Chondrocyte (in vitro differentiated cells): ENCODE measurements around the gene OLIG3. TPM values are rescaled to one million over a fixed set of nuclear protein-coding genes. Genes with fewer than 3 reads are reported as not detected.

Source experiments
- DNase-seq: peaks from one replicate; pipeline ENCODE4 v3.0.0; 2021; ENCODE audit warnings: mixed read lengths, low spot score
- H3K27ac Mint-ChIP-seq: one replicate; pipeline ENCODE4 v1.8.0; 2021; ENCODE audit warnings: mild to moderate bottlenecking, moderate library complexity, mixed read lengths; ENCODE audit not compliant: unreplicated experiment
- H3K27me3 Mint-ChIP-seq: 2 replicates; pipeline ENCODE4 v1.8.0; 2021; ENCODE audit warnings: low read depth, mixed read lengths
- H3K36me3 Mint-ChIP-seq: 2 replicates; pipeline ENCODE4 v1.8.0; 2021; ENCODE audit warnings: low read depth, mixed read lengths
- H3K4me1 Mint-ChIP-seq: 2 replicates; pipeline ENCODE4 v1.8.0; 2021; ENCODE audit warnings: low read depth, mild to moderate bottlenecking, mixed read lengths
- H3K4me3 Mint-ChIP-seq: one replicate; pipeline ENCODE4 v1.8.0; 2021; ENCODE audit warnings: mild to moderate bottlenecking, moderate library complexity, mixed read lengths; ENCODE audit not compliant: unreplicated experiment
- H3K9me3 Mint-ChIP-seq: 2 replicates; pipeline ENCODE4 v1.8.0; 2021; ENCODE audit warnings: low read depth, mixed read lengths
- total RNA-seq: library from RNA; stranded (reverse); gene quantifications from 3 replicates; pipeline ENCODE4 v1.2.1, GENCODE V29; 2021
- TF ChIP-seq, protein P1 (sequence below): fragments of 200-600 bp; sonication (generic); IDR thresholded peaks from 2 replicates; pipeline ENCODE4 v1.5.0; 2021; ENCODE audit warnings: antibody characterized with exemption, mild to moderate bottlenecking, moderate library complexity

The OLIG3 gene
- total RNA-seq, 1 donor from 2014 or later, result not detected

DNA sequence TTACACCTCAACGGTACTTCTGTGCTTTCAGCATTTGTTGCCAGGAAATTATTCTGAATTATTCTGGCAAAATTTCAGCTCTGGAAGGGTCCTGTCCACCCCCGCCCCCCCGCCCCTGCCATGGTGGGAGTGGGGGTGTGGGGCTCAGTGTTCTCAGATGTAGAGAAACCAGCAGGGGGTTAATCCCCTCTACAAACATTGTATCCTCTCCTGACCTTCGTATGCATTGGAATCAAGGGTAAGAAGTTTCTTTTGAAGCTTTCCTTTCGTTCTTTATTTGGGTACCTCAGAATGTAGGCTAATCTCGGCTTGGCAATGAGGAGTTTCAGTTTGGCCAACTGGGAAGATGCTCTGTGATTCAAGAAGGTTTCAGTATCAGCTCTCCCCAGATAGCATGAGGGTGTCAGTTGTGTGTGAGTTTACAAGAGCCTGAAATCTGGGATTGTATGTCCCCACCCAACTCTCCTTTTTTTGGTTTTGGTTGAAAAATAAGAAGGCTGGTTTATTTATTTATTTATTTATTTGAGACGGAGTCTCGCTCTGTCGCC is 25.5 kb upstream of the OLIG3 start:
- H3K4me1 Mint-ChIP-seq, result no peaks in the 10 kb centered on the region
- no peaks in the 10 kb centered on the region for H3K9me3 Mint-ChIP-seq
- H3K27me3 Mint-ChIP-seq, result peaks cover 54% of the 10 kb centered on the region
- TF ChIP-seq, protein P1, sequence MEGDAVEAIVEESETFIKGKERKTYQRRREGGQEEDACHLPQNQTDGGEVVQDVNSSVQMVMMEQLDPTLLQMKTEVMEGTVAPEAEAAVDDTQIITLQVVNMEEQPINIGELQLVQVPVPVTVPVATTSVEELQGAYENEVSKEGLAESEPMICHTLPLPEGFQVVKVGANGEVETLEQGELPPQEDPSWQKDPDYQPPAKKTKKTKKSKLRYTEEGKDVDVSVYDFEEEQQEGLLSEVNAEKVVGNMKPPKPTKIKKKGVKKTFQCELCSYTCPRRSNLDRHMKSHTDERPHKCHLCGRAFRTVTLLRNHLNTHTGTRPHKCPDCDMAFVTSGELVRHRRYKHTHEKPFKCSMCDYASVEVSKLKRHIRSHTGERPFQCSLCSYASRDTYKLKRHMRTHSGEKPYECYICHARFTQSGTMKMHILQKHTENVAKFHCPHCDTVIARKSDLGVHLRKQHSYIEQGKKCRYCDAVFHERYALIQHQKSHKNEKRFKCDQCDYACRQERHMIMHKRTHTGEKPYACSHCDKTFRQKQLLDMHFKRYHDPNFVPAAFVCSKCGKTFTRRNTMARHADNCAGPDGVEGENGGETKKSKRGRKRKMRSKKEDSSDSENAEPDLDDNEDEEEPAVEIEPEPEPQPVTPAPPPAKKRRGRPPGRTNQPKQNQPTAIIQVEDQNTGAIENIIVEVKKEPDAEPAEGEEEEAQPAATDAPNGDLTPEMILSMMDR, result no peak
- H3K27ac Mint-ChIP-seq, result no peak overlapping the region
- no peak for DNase-seq
- H3K4me3 Mint-ChIP-seq, result no peak overlapping the region
- no peaks in the 10 kb centered on the region for H3K36me3 Mint-ChIP-seq

DNA sequence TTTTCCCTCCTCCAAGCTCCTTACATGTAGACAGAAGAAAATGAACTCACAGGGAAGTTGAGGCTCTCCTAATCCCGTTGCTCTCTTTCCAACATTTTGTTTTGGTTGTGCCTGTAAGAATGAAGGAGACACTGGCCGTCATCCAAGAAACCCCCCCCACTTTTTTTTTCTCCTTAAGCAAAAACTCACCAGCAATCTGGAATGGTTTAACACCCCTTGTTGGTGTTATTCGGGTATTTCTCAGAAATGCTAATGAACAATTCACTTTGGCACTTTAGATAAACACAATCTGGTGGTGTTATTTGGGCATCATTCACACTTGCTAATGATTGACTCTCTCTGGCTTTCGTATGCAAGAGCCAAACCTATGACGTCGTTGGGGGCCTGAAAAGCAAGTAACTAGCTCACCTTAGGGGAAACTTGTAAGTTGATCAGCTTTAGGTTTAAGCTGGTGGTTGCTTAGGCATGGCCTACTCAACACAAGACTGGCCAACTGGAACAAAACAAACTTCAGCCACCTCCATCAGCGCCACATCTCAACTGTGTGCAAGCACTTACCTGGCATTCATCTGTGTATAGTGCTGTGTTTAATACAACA is 24.3 kb upstream of the OLIG3 start:
- Mint-ChIP-seq H3K36me3 (no peaks in the 10 kb centered on the region), H3K9me3 (no peaks in the 10 kb centered on the region), H3K27ac (no peak overlapping the region), H3K4me1 (no peaks in the 10 kb centered on the region), H3K27me3 (peaks cover 59% of the 10 kb centered on the region), H3K4me3 (no peak overlapping the region)
- TF ChIP-seq, protein P1, result no peak
- no peak for DNase-seq

DNA sequence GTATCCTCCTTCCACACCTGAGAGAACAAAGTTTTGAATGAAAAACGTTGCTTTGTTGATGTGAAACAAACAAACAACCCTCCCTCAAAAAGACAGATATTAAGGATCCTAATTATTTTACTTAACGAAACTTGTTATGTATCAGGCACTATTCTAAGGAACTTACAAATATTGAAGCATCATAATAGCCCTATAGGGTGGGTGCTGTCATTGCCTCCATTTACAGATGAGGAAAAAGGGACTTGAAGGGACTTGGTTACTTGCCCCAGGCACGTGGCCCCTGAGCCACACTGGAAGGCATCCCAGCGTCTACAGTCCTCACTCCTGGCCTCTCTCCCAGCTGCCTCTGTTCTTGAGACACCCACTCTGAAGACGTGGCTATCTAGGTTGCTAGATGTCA is 20.2 kb upstream of the OLIG3 start:
- TF ChIP-seq, protein P1, result no peak
- no peaks in the 10 kb centered on the region for H3K4me1 Mint-ChIP-seq
- no peak overlapping the region for H3K4me3 Mint-ChIP-seq
- peaks cover 9% of the 10 kb centered on the region for H3K9me3 Mint-ChIP-seq
- peaks cover 69% of the 10 kb centered on the region for H3K27me3 Mint-ChIP-seq
- H3K36me3 Mint-ChIP-seq, result peaks cover 3% of the 10 kb centered on the region
- H3K27ac Mint-ChIP-seq, result no peak overlapping the region
- DNase-seq, result no peak

DNA sequence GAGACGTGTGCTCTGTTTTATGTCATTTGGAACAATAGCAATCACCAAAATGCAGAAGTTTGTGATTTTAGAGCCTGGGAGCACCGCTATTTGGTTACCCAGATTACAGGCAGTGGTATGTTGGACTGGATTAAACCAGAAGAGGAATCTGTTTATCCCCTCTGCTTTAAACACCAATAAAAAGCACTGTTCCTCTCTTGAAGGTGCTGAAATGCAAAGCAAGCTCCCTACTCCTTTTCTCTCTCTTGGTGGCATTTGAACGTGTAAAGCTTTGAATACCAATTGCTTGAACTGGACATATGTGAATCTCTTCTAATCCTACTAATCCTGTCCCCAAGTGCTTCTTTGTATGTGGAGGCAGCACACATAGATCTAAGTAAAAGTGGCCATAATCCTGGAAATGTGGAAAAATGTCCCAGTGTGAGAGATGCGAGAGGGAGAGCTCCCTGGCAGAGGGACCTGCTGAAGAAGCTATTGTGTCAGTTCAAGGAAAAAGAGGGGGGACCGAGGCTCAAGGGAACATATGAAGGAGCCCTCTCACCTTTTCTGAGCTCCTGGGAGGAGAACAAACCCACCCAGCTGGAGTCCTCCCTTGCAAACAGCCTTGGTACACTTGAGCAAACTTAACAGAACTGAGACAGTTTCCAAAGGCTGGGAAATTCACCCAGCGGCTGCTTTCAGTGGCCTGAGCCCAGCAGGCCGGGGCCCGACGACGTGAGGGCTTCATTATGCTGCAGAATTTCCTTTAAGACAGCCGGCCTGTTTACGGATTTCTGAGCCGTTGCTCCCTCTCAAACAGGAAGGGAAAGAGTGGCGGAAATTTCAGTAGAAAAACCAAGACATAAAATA is 18.8 kb upstream of the OLIG3 start:
- DNase-seq, result no peak
- H3K27ac Mint-ChIP-seq, result no peak overlapping the region
- TF ChIP-seq, protein P1, result no peak
- peaks cover 70% of the 10 kb centered on the region for H3K27me3 Mint-ChIP-seq
- H3K4me3 Mint-ChIP-seq, result no peak overlapping the region
- no peaks in the 10 kb centered on the region for H3K4me1 Mint-ChIP-seq
- H3K36me3 Mint-ChIP-seq, result peaks cover 3% of the 10 kb centered on the region
- peaks cover 9% of the 10 kb centered on the region for H3K9me3 Mint-ChIP-seq

GRCh38 chr6:137510923-137511322 is 16.7 kb upstream of the OLIG3 start:
- H3K27me3 Mint-ChIP-seq, result peaks cover 65% of the 10 kb centered on the region
- H3K27ac Mint-ChIP-seq, result no peak overlapping the region
- no peaks in the 10 kb centered on the region for H3K4me1 Mint-ChIP-seq
- peaks cover 9% of the 10 kb centered on the region for H3K9me3 Mint-ChIP-seq
- TF ChIP-seq, protein P1, result no peak
- peaks cover 4% of the 10 kb centered on the region for H3K36me3 Mint-ChIP-seq
- no peak for DNase-seq
- no peak overlapping the region for H3K4me3 Mint-ChIP-seq
